Lower lobe of right lung (tissue), 2 donors: Measurements from ENCODE around the gene SLK. TPM values are rescaled to one million over a fixed set of nuclear protein-coding genes. Genes with fewer than 3 reads are reported as not detected.

Source experiments
- ATAC-seq, 2 donors: fragments of 200-7000 bp; cut with Tn5 transposase; one replicate each; pipeline ENCODE4 v1.9.1; 2020 to 2022; ENCODE audit warnings: mild to moderate bottlenecking in 2 of 2, moderate library complexity in 2 of 2
- DNase-seq: peaks from one replicate; pipeline ENCODE4 v3.0.0-alpha.2; 2020
- H3K27ac ChIP-seq: fragments of 200-600 bp; one replicate; pipeline ENCODE4 v1.8.0; 2022
- H3K27me3 ChIP-seq: fragments of 200-600 bp; one replicate; pipeline ENCODE4 v1.8.0; 2022; ENCODE audit warnings: low read depth
- H3K36me3 ChIP-seq: fragments of 200-600 bp; one replicate; pipeline ENCODE4 v1.8.0; 2022; ENCODE audit warnings: mild to moderate bottlenecking
- H3K4me1 ChIP-seq: fragments of 200-600 bp; one replicate; pipeline ENCODE4 v1.8.0; 2022
- H3K4me3 ChIP-seq: fragments of 200-600 bp; one replicate; pipeline ENCODE4 v1.8.0; 2022; ENCODE audit warnings: mild to moderate bottlenecking
- H3K9me3 ChIP-seq: fragments of 200-600 bp; one replicate; pipeline ENCODE4 v1.8.0; 2022
- CTCF ChIP-seq: fragments of 200-600 bp; IDR thresholded peaks from one replicate; pipeline ENCODE4 v1.8.0; 2022; ENCODE audit warnings: antibody characterized with exemption, mild to moderate bottlenecking
- intact Hi-C: fragments of 100-400 bp; cut with DNase I; formaldehyde crosslinking; loops from one replicate; pipeline ENCODE4 v1.11.0; 2022
- total RNA-seq: library from RNA; stranded (reverse); fragmentation: NEBNext Ultra II Directional; extraction: Animal tissue kit (Norgen Biotek cat#: 25700); gene quantifications from one replicate; pipeline ENCODE4 v1.2.1, GENCODE V29; 2021
- donor health status: DM: no; HTN: yes; CAD: no; lungs with severe emphysema.

SLK gene
- total RNA-seq, 1 donor from 2014 or later, result 45.5 TPM

- TF ChIP-seq CTCF, result no peak
- H3K36me3 ChIP-seq, result no peaks in the 10 kb centered on the region
- peaks cover 48% of the 10 kb centered on the region for H3K4me1 ChIP-seq
- peak overlapping the region; percentile 13 for H3K27ac ChIP-seq
- peak overlapping the region; percentile 83 for H3K4me3 ChIP-seq
- ATAC-seq, result no peak
- no peak for DNase-seq
- H3K27me3 ChIP-seq, result no peaks in the 10 kb centered on the region
- intact Hi-C loops, result no loop called here
- no peaks in the 10 kb centered on the region for H3K9me3 ChIP-seq
Measured at GRCh38 chr10:103969436-103969835, 2.5 kb downstream of the SLK start.

- TF ChIP-seq CTCF, result no peak
- H3K4me3 ChIP-seq, result peak overlapping the region; percentile 83
- H3K4me1 ChIP-seq, result peaks cover 48% of the 10 kb centered on the region
- ATAC-seq (no peak), DNase-seq (no peak)
- peak overlapping the region; percentile 13 for H3K27ac ChIP-seq
- H3K36me3 ChIP-seq, result no peaks in the 10 kb centered on the region
- no peaks in the 10 kb centered on the region for H3K9me3 ChIP-seq
- H3K27me3 ChIP-seq, result no peaks in the 10 kb centered on the region
- intact Hi-C loops, result no loop called here
Measured at GRCh38 chr10:103969857-103970627, 3.1 kb downstream of the SLK start.

- H3K27me3 ChIP-seq, result no peaks in the 10 kb centered on the region
- peaks cover 50% of the 10 kb centered on the region for H3K4me1 ChIP-seq
- no peak for TF ChIP-seq CTCF
- no peaks in the 10 kb centered on the region for H3K36me3 ChIP-seq
- no peak overlapping the region for H3K4me3 ChIP-seq
- ATAC-seq, result no peak
- no peaks in the 10 kb centered on the region for H3K9me3 ChIP-seq
- intact Hi-C loops, result no loop called here
- no peak for DNase-seq
- H3K27ac ChIP-seq, result no peak overlapping the region
Measured at GRCh38 chr10:103975169-103975568, 8.2 kb downstream of the SLK start.

- DNase-seq, result no peak
- Histone ChIP-seq H3K36me3 (no peaks in the 10 kb centered on the region), H3K4me3 (no peak overlapping the region), H3K4me1 (peaks cover 29% of the 10 kb centered on the region), H3K9me3 (no peaks in the 10 kb centered on the region), H3K27me3 (no peaks in the 10 kb centered on the region), H3K27ac (no peak overlapping the region)
- no peak for TF ChIP-seq CTCF
- intact Hi-C loops, result no loop called here
- peak in 1 of 2 donors; percentile 26 for ATAC-seq
Measured at GRCh38 chr10:103977204-103977603, 10.3 kb downstream of the SLK start.

GRCh38 chr10:103979530-103979929 is 12.6 kb downstream of the SLK start:
- ATAC-seq (no peak), DNase-seq (no peak)
- no peaks in the 10 kb centered on the region for H3K27me3 ChIP-seq
- no peak for TF ChIP-seq CTCF
- no peak overlapping the region for H3K27ac ChIP-seq
- peaks cover 37% of the 10 kb centered on the region for H3K4me1 ChIP-seq
- H3K36me3 ChIP-seq, result no peaks in the 10 kb centered on the region
- H3K9me3 ChIP-seq, result no peaks in the 10 kb centered on the region
- H3K4me3 ChIP-seq, result no peak overlapping the region
- intact Hi-C loops, result no loop called here
